ENCODE measurements around the gene MAN2A1.

Gene MAN2A1

DNA sequence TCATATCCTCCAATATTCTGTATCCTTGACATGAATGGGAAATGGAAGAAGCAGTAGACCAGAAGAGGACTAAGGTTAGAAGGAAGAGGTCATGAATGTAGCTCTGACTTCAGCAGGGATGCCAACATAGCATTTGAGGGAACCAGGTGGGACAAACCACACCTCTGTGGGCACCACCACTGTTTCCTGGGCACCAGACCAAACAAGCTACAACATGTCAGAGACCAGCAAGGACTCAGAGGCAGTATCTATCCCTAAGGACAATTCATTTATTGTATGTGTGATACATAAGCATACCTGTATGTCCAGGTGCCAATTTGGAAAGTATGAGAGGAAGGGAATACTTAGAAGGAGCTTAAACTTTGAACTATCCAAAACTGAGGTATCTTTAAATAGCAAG is 192.8 kb downstream of the MAN2A1 start:
- CTCF ChIA-PET, result no interaction called here
- H3K36me3 ChIP-seq (ENCODE audit: control insufficient read depth in 2 of 2, insufficient read depth in 1 of 2, low read length in 2 of 2), result no peaks in the 10 kb centered on the region
- POLR2A ChIA-PET, result no interaction called here
- H3K4me1 ChIP-seq (ENCODE audit: control insufficient read depth, insufficient read depth, low read length), result peaks cover 4% of the 10 kb centered on the region; the same call in 1 of the 2 replicates
- TF ChIP-seq, protein P1, sequence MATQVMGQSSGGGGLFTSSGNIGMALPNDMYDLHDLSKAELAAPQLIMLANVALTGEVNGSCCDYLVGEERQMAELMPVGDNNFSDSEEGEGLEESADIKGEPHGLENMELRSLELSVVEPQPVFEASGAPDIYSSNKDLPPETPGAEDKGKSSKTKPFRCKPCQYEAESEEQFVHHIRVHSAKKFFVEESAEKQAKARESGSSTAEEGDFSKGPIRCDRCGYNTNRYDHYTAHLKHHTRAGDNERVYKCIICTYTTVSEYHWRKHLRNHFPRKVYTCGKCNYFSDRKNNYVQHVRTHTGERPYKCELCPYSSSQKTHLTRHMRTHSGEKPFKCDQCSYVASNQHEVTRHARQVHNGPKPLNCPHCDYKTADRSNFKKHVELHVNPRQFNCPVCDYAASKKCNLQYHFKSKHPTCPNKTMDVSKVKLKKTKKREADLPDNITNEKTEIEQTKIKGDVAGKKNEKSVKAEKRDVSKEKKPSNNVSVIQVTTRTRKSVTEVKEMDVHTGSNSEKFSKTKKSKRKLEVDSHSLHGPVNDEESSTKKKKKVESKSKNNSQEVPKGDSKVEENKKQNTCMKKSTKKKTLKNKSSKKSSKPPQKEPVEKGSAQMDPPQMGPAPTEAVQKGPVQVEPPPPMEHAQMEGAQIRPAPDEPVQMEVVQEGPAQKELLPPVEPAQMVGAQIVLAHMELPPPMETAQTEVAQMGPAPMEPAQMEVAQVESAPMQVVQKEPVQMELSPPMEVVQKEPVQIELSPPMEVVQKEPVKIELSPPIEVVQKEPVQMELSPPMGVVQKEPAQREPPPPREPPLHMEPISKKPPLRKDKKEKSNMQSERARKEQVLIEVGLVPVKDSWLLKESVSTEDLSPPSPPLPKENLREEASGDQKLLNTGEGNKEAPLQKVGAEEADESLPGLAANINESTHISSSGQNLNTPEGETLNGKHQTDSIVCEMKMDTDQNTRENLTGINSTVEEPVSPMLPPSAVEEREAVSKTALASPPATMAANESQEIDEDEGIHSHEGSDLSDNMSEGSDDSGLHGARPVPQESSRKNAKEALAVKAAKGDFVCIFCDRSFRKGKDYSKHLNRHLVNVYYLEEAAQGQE (tag by site-specific recombination; IDR thresholded peaks at IDR 0.05), result no peak
- TF ChIP-seq ZNF510 (tag by site-specific recombination; IDR thresholded peaks at IDR 0.05; ENCODE audit: insufficient replicate concordance) (no peak), ZNF426 (tag by site-specific recombination; IDR thresholded peaks at IDR 0.05) (no peak), ZNF639 (tag by site-specific recombination; IDR thresholded peaks at IDR 0.05) (no peak), ZNF221 (tag by site-specific recombination; IDR thresholded peaks at IDR 0.05; ENCODE audit: borderline replicate concordance) (no peak), ZNF585B (tag by site-specific recombination; IDR thresholded peaks at IDR 0.05) (no peak), ZNF561 (tag by site-specific recombination; IDR thresholded peaks at IDR 0.05; ENCODE audit: borderline replicate concordance) (no peak), ZBTB17 (tag by site-specific recombination; IDR thresholded peaks at IDR 0.05) (no peak), ZNF768 (tag by site-specific recombination; IDR thresholded peaks at IDR 0.05) (no peak), ZNF133 (tag by site-specific recombination; IDR thresholded peaks at IDR 0.05) (no peak)
- TF ChIP-seq, protein P2, sequence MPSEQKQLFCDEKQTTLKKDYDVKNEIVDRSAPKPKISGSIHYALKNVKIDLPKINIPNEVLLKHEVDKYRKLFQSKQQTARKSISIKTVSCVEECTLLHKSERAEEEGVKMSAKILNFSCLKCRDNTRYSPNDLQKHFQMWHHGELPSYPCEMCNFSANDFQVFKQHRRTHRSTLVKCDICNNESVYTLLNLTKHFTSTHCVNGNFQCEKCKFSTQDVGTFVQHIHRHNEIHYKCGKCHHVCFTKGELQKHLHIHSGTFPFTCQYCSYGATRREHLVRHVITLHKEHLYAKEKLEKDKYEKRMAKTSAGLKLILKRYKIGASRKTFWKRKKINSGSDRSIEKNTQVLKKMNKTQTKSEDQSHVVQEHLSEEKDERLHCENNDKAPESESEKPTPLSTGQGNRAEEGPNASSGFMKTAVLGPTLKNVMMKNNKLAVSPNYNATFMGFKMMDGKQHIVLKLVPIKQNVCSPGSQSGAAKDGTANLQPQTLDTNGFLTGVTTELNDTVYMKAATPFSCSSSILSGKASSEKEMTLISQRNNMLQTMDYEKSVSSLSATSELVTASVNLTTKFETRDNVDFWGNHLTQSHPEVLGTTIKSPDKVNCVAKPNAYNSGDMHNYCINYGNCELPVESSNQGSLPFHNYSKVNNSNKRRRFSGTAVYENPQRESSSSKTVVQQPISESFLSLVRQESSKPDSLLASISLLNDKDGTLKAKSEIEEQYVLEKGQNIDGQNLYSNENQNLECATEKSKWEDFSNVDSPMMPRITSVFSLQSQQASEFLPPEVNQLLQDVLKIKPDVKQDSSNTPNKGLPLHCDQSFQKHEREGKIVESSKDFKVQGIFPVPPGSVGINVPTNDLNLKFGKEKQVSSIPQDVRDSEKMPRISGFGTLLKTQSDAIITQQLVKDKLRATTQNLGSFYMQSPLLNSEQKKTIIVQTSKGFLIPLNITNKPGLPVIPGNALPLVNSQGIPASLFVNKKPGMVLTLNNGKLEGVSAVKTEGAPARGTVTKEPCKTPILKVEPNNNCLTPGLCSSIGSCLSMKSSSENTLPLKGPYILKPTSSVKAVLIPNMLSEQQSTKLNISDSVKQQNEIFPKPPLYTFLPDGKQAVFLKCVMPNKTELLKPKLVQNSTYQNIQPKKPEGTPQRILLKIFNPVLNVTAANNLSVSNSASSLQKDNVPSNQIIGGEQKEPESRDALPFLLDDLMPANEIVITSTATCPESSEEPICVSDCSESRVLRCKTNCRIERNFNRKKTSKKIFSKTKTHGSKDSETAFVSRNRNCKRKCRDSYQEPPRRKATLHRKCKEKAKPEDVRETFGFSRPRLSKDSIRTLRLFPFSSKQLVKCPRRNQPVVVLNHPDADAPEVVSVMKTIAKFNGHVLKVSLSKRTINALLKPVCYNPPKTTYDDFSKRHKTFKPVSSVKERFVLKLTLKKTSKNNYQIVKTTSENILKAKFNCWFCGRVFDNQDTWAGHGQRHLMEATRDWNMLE (tag by site-specific recombination; conservative IDR thresholded peaks at IDR 0.05; ENCODE audit: low read depth), result no peak
- TF ChIP-seq, protein P3, sequence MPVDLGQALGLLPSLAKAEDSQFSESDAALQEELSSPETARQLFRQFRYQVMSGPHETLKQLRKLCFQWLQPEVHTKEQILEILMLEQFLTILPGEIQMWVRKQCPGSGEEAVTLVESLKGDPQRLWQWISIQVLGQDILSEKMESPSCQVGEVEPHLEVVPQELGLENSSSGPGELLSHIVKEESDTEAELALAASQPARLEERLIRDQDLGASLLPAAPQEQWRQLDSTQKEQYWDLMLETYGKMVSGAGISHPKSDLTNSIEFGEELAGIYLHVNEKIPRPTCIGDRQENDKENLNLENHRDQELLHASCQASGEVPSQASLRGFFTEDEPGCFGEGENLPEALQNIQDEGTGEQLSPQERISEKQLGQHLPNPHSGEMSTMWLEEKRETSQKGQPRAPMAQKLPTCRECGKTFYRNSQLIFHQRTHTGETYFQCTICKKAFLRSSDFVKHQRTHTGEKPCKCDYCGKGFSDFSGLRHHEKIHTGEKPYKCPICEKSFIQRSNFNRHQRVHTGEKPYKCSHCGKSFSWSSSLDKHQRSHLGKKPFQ (tag by site-specific recombination; IDR thresholded peaks at IDR 0.05), result no peak
- H3K27ac ChIP-seq (ENCODE audit: extremely low read depth, low read depth, low read length), result no peak overlapping the region
- no peak overlapping the region for H3K4me3 ChIP-seq (ENCODE audit: low read depth, low read length)
- no peaks in the 10 kb centered on the region for H3K9me3 ChIP-seq (ENCODE audit: control insufficient read depth, insufficient read depth, low read depth, low read length)

- no peak overlapping the region for H3K4me3 ChIP-seq (ENCODE audit: low read depth, low read length)
- no peaks in the 10 kb centered on the region for H3K4me1 ChIP-seq (ENCODE audit: control insufficient read depth, insufficient read depth, low read length)
- CTCF ChIA-PET, result no interaction called here
- H3K27ac ChIP-seq (ENCODE audit: extremely low read depth, low read depth, low read length), result no peak overlapping the region
- no peaks in the 10 kb centered on the region for H3K36me3 ChIP-seq (ENCODE audit: control insufficient read depth in 2 of 2, insufficient read depth in 1 of 2, low read length in 2 of 2)
- POLR2A ChIA-PET, result no interaction called here
- H3K9me3 ChIP-seq (ENCODE audit: control insufficient read depth, insufficient read depth, low read depth, low read length), result no peaks in the 10 kb centered on the region
- no peak for TF ChIP-seq ZSCAN5A (tag by site-specific recombination; IDR thresholded peaks at IDR 0.05)
- no peak for TF ChIP-seq ZNF121 (tag by site-specific recombination; IDR thresholded peaks at IDR 0.05)
- TF ChIP-seq ZNF626 (tag by site-specific recombination; IDR thresholded peaks at IDR 0.05), result no peak
- TF ChIP-seq ZNF341 (tag by site-specific recombination; IDR thresholded peaks at IDR 0.05; ENCODE audit: low read depth), result no peak
- no peak for TF ChIP-seq ZNF596 (tag by site-specific recombination; IDR thresholded peaks at IDR 0.05)
- no peak for TF ChIP-seq ZNF768 (tag by site-specific recombination; IDR thresholded peaks at IDR 0.05)
- TF ChIP-seq ZNF639 (tag by site-specific recombination; IDR thresholded peaks at IDR 0.05), result no peak
- TF ChIP-seq SP2 (tag by site-specific recombination; IDR thresholded peaks at IDR 0.05), result no peak
- no peak for TF ChIP-seq ZNF530 (tag by site-specific recombination; IDR thresholded peaks at IDR 0.05; ENCODE audit: low read depth)
- TF ChIP-seq ZNF585B (tag by site-specific recombination; IDR thresholded peaks at IDR 0.05), result no peak
Observed at GRCh38 chr5:109884676-109885075, 194.9 kb downstream of the MAN2A1 start.
